Hepatocyte (in vitro differentiated cells): ENCODE data around the gene CYP2A13. TPM values are rescaled to one million over a fixed set of nuclear protein-coding genes. Genes with fewer than 3 reads are reported as not detected.

ENCODE experiments used
- DNase-seq: peaks from one replicate; pipeline ENCODE4 v3.0.0-alpha.2; 2016; ENCODE audit warnings: low spot score
- H2AFZ ChIP-seq: fragments of 200-600 bp; sonication (generic); 2 replicates; pipeline ENCODE4 v1.6.0; 2016; ENCODE audit warnings: antibody characterized with exemption, mild to moderate bottlenecking
- H3K27ac ChIP-seq: fragments of 200-600 bp; sonication (generic); 2 replicates; pipeline ENCODE4 v1.5.1; 2016; ENCODE audit warnings: mild to moderate bottlenecking
- H3K27me3 ChIP-seq: fragments of 200-600 bp; sonication (generic); 2 replicates; pipeline ENCODE4 v1.6.1; 2016
- H3K36me3 ChIP-seq: fragments of 200-600 bp; sonication (generic); replicated peaks from 2 replicates; pipeline ENCODE4 v1.5.1; 2016; ENCODE audit warnings: low read depth; ENCODE audit not compliant: insufficient read depth
- H3K4me1 ChIP-seq: fragments of 200-600 bp; sonication (generic); 2 replicates; pipeline ENCODE4 v1.5.1; 2016; ENCODE audit warnings: mild to moderate bottlenecking, moderate library complexity; ENCODE audit not compliant: insufficient read depth
- H3K4me2 ChIP-seq: fragments of 200-600 bp; sonication (generic); 2 replicates; pipeline ENCODE4 v1.6.0; 2016
- H3K4me3 ChIP-seq: fragments of 200-600 bp; sonication (generic); 2 replicates; pipeline ENCODE4 v1.5.1; 2016; ENCODE audit warnings: mild to moderate bottlenecking
- H3K79me2 ChIP-seq: fragments of 200-600 bp; sonication (generic); 2 replicates; pipeline ENCODE4 v1.6.0; 2017; ENCODE audit warnings: mild to moderate bottlenecking
- H3K9me2 ChIP-seq: fragments of 200-600 bp; sonication (generic); replicated peaks from 2 replicates; pipeline ENCODE4 v1.6.0; 2017; ENCODE audit warnings: mild to moderate bottlenecking; ENCODE audit not compliant: insufficient read depth
- H3K9me3 ChIP-seq: fragments of 200-600 bp; sonication (generic); 2 replicates; pipeline ENCODE4 v1.5.1; 2016; ENCODE audit warnings: low read depth, mild to moderate bottlenecking
- H4K20me1 ChIP-seq: fragments of 200-600 bp; sonication (generic); 2 replicates; pipeline ENCODE4 v1.6.0; 2016; ENCODE audit warnings: mild to moderate bottlenecking; ENCODE audit not compliant: insufficient read depth, poor library complexity, severe bottlenecking
- EZH2 ChIP-seq: fragments of 200-600 bp; sonication (generic); IDR thresholded peaks from 2 replicates; pipeline ENCODE4 v1.6.1; 2016; ENCODE audit warnings: antibody characterized with exemption, mild to moderate bottlenecking, borderline replicate concordance
- WGBS: methylation state at CpG from one replicate; pipeline ENCODE4 v1.1.6; 2016; ENCODE audit warnings: low lambda C conversion rate; ENCODE audit errors: missing lambda C conversion rate; 5-methylcytosine and 5-hydroxymethylcytosine counted together
- polyA plus RNA-seq: library from polyadenylated mRNA; unstranded; fragments of >200 nt; fragmentation: Nextera tagmentation; extraction: Ambion mirVana; gene quantifications from 2 replicates; pipeline ENCODE4 v1.2.1, GENCODE V29; 2016
- total RNA-seq: library from RNA; depleted of rRNA; stranded (reverse); fragments of >200 nt; gene quantifications from 2 replicates; pipeline ENCODE4 v1.2.3, GENCODE V29; 2014
- TF ChIP-seq, protein P1 (sequence below): fragments of 200-600 bp; sonication (generic); IDR thresholded peaks from 2 replicates; pipeline ENCODE4 v1.5.1; 2016; ENCODE audit warnings: antibody characterized with exemption, mild to moderate bottlenecking; ENCODE audit not compliant: poor library complexity

The CYP2A13 gene
- total and polyA plus RNA-seq, 2 experiments from 2014 or later: not detected

GRCh38 chr19:41136636-41137455 is 48.6 kb downstream of the CYP2A13 start:
- DNase-seq: no peak
- Histone ChIP-seq H4K20me1 (no peaks in the 10 kb centered on the region), H3K4me3 (no peak overlapping the region), H2AFZ (no peak overlapping the region), H3K4me1 (no peaks in the 10 kb centered on the region), H3K4me2 (no peak overlapping the region), H3K79me2 (no peaks in the 10 kb centered on the region), H3K9me3 (no peaks in the 10 kb centered on the region), H3K27ac (no peak overlapping the region), H3K36me3 (no peaks in the 10 kb centered on the region), H3K9me2 (no peaks in the 10 kb centered on the region), H3K27me3 (no peaks in the 10 kb centered on the region)
- 98% methylated on average over 31 of the region's 31 CpGs for WGBS
- TF ChIP-seq EZH2: no peak
- TF ChIP-seq, protein P1, sequence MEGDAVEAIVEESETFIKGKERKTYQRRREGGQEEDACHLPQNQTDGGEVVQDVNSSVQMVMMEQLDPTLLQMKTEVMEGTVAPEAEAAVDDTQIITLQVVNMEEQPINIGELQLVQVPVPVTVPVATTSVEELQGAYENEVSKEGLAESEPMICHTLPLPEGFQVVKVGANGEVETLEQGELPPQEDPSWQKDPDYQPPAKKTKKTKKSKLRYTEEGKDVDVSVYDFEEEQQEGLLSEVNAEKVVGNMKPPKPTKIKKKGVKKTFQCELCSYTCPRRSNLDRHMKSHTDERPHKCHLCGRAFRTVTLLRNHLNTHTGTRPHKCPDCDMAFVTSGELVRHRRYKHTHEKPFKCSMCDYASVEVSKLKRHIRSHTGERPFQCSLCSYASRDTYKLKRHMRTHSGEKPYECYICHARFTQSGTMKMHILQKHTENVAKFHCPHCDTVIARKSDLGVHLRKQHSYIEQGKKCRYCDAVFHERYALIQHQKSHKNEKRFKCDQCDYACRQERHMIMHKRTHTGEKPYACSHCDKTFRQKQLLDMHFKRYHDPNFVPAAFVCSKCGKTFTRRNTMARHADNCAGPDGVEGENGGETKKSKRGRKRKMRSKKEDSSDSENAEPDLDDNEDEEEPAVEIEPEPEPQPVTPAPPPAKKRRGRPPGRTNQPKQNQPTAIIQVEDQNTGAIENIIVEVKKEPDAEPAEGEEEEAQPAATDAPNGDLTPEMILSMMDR: no peak

DNA sequence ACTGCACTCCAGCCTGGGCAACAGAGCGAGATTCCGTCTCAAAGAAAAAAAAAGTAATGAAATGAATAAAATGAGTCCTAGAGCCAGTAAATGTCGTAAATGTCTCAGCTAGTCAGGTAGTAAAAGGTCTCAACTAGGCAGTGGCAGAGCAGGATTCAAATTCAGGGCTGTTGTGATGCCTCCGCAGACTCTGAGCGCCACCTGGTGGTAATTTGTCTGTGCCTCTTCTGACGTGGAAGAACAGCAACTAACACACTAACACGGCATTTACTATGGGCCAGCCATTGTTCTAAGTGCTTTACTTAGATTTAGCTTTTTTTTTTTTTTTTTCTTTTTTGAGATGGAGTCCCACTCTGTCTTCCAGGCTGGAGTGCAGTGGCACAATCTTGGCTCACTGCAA is 56.2 kb downstream of the CYP2A13 start:
- WGBS: 39% methylated on average over 7 of the region's 7 CpGs
- Histone ChIP-seq H3K79me2 (no peaks in the 10 kb centered on the region), H3K9me2 (no peaks in the 10 kb centered on the region), H3K4me3 (no peak overlapping the region), H3K4me1 (no peaks in the 10 kb centered on the region), H3K27me3 (no peaks in the 10 kb centered on the region), H3K27ac (no peak overlapping the region), H2AFZ (no peak overlapping the region), H3K4me2 (no peak overlapping the region), H4K20me1 (no peaks in the 10 kb centered on the region), H3K36me3 (no peaks in the 10 kb centered on the region), H3K9me3 (no peaks in the 10 kb centered on the region)
- TF ChIP-seq, protein P1: peak; percentile 74
- no peak for TF ChIP-seq EZH2
- DNase-seq: peak; percentile 85

Other genes starting within 250 kb of the CYP2A13 start
- gene CYP2A6, start 238.0 kb upstream of the CYP2A13 start, total RNA-seq: 1.1 and 1.4 TPM in 2 replicates
- gene CYP2A6, start 238.0 kb upstream of the CYP2A13 start, polyA plus RNA-seq: 0.50 and 1.7 TPM in 2 replicates
- gene CYP2A7, start 206.2 kb upstream of the CYP2A13 start, total RNA-seq: not detected in 2 replicates
- not detected in 2 replicates for gene CYP2A7, start 206.2 kb upstream of the CYP2A13 start, polyA plus RNA-seq
- gene CYP2B6, start 97.2 kb upstream of the CYP2A13 start, total RNA-seq: 1.2 and 1.7 TPM in 2 replicates
- 0.88 and 1.0 TPM in 2 replicates for gene CYP2B6, start 97.2 kb upstream of the CYP2A13 start, polyA plus RNA-seq
- not detected in 2 replicates for gene CYP2F1, start 26.0 kb downstream of the CYP2A13 start, total RNA-seq
- not detected in 2 replicates for gene CYP2F1, start 26.0 kb downstream of the CYP2A13 start, polyA plus RNA-seq
- 8.5 and 11.6 TPM in 2 replicates for gene CYP2S1, start 104.8 kb downstream of the CYP2A13 start, total RNA-seq
- gene CYP2S1, start 104.8 kb downstream of the CYP2A13 start, polyA plus RNA-seq: 23.7 and 26.0 TPM in 2 replicates
- gene AXL, start 130.8 kb downstream of the CYP2A13 start, total RNA-seq: 35.0 and 45.9 TPM in 2 replicates
- gene AXL, start 130.8 kb downstream of the CYP2A13 start, polyA plus RNA-seq: 15.0 and 17.3 TPM in 2 replicates
- 92.8 and 98.5 TPM in 2 replicates for gene HNRNPUL1, start 175.9 kb downstream of the CYP2A13 start, total RNA-seq
- 111 and 115 TPM in 2 replicates for gene HNRNPUL1, start 175.9 kb downstream of the CYP2A13 start, polyA plus RNA-seq
- 11.4 and 15.1 TPM in 2 replicates for gene CCDC97, start 221.7 kb downstream of the CYP2A13 start, total RNA-seq
- gene CCDC97, start 221.7 kb downstream of the CYP2A13 start, polyA plus RNA-seq: 24.4 and 32.7 TPM in 2 replicates